B cell (primary cell): ENCODE data around the gene LRBA. TPM values are rescaled to one million over a fixed set of nuclear protein-coding genes. Genes with fewer than 3 reads are reported as not detected.

Source experiments
- ATAC-seq: fragments of 200-7000 bp; cut with Tn5 transposase; one replicate; pipeline ENCODE4 v1.10.0; 2021; ENCODE audit warnings: low read depth, mild to moderate bottlenecking, moderate number of reproducible peaks, moderate library complexity
- CTCF ChIA-PET: fragments of 350-600 bp; sonication (Branson Sonifier 250); formaldehyde crosslinking; loops from one replicate; lab custom pipeline; 2021; ENCODE audit warnings: antibody characterized with exemption, inconsistent platforms; lab: Charles Lee
- POLR2A ChIA-PET: fragments of 350-600 bp; sonication (Branson Sonifier 250); formaldehyde crosslinking; loops from one replicate; lab custom pipeline; 2021; ENCODE audit warnings: antibody characterized with exemption; lab: Charles Lee
- DNase-seq: peaks from one replicate; pipeline ENCODE4 v3.0.0; 2013
- H2AFZ ChIP-seq: 2 replicates; pipeline ENCODE4 v1.6.1; 2012; ENCODE audit warnings: mild to moderate bottlenecking, low read depth, low read length; ENCODE audit not compliant: insufficient read depth, poor library complexity, severe bottlenecking
- H3K27ac ChIP-seq, 2 donors: 1 replicate in 1 of 2; 2 replicates in 1 of 2; pipeline ENCODE4 v1.5.1; 2012 to 2013; ENCODE audit warnings: low read length in 2 of 2, mild to moderate bottlenecking in 2 of 2, moderate library complexity in 1 of 2
- H3K27me3 ChIP-seq, 4 experiments: fragments of 200-600 bp in 1 of 4; sonication (generic) in 1 of 4; replicated peaks in 1 of 4; 1 replicate in 2 of 4; 2 replicates in 2 of 4; pipeline versions ENCODE4 v1.6.1 to v1.7.0; 2013 to 2016; ENCODE audit warnings: low read length in 3 of 4, mild to moderate bottlenecking in 2 of 4, mixed read lengths in 1 of 4, moderate library complexity in 1 of 4; ENCODE audit not compliant: insufficient read depth in 4 of 4, control insufficient read depth in 3 of 4; ENCODE audit errors: control extremely low read depth in 1 of 4
- H3K36me3 ChIP-seq, 2 experiments: replicated peaks in 1 of 2; 1 replicate in 1 of 2; 2 replicates in 1 of 2; pipeline versions ENCODE4 v1.6.1 to v1.7.1; 2013; ENCODE audit warnings: low read length in 1 of 2; ENCODE audit not compliant: insufficient read depth in 2 of 2, control insufficient read depth in 1 of 2; ENCODE audit errors: control extremely low read depth in 1 of 2, extremely low read depth in 1 of 2
- H3K4me1 ChIP-seq, 2 donors: fragments of 200-600 bp in 1 of 2; sonication (generic) in 1 of 2; 1 replicate in 1 of 2; 2 replicates in 1 of 2; pipeline versions ENCODE4 v1.5.1 to v1.6.1; 2013 to 2017; ENCODE audit warnings: low read length in 2 of 2; ENCODE audit not compliant: control insufficient read depth in 2 of 2, insufficient read depth in 2 of 2
- H3K4me2 ChIP-seq: replicated peaks from 2 replicates; pipeline ENCODE3; 2012; ENCODE audit warnings: mild to moderate bottlenecking, low read depth, low read length; ENCODE audit not compliant: poor library complexity, severe bottlenecking
- H3K4me3 ChIP-seq, 5 experiments: fragments of 200-600 bp in 1 of 5; sonication (generic) in 1 of 5; 1 replicate in 3 of 5; 2 replicates in 2 of 5; pipeline versions ENCODE4 v1.5.1 to v1.7.0; 2011 to 2016; ENCODE audit warnings: low read length in 4 of 5, mild to moderate bottlenecking in 4 of 5, low read depth in 2 of 5, control low read depth in 1 of 5, moderate library complexity in 1 of 5; ENCODE audit not compliant: insufficient read depth in 1 of 5; ENCODE audit errors: control extremely low read depth in 1 of 5, extremely low read depth in 1 of 5
- H3K79me2 ChIP-seq: fragments of 200-600 bp; sonication (generic); one replicate; pipeline ENCODE4 v1.6.0; 2016; ENCODE audit warnings: low read length; ENCODE audit not compliant: control insufficient read depth, insufficient read depth
- H3K9ac ChIP-seq: fragments of 200-600 bp; sonication (generic); 2 replicates; pipeline ENCODE4 v1.6.1; 2017; ENCODE audit warnings: mild to moderate bottlenecking, low read length, moderate library complexity
- H3K9me3 ChIP-seq, 3 donors: one replicate each; pipeline versions ENCODE4 v1.6.1 to v1.7.1; 2013; ENCODE audit warnings: low read length in 2 of 3; ENCODE audit not compliant: control insufficient read depth in 2 of 3, insufficient read depth in 1 of 3; ENCODE audit errors: control extremely low read depth in 1 of 3
- H4K20me1 ChIP-seq: 2 replicates; pipeline ENCODE4 v1.6.0; 2012; ENCODE audit warnings: mild to moderate bottlenecking, low read length; ENCODE audit not compliant: insufficient read depth, control insufficient read depth, poor library complexity, severe bottlenecking
- H3K27ac Mint-ChIP-seq: one replicate; pipeline ENCODE4 v1.8.0; 2021; ENCODE audit warnings: mixed read lengths
- H3K27me3 Mint-ChIP-seq: one replicate; pipeline ENCODE4 v1.8.0; 2021; ENCODE audit warnings: mixed read lengths
- H3K4me1 Mint-ChIP-seq: one replicate; pipeline ENCODE4 v1.8.0; 2021; ENCODE audit warnings: mixed read lengths
- H3K4me3 Mint-ChIP-seq: one replicate; pipeline ENCODE4 v1.8.0; 2021; ENCODE audit warnings: mixed read lengths
- H3K9me3 Mint-ChIP-seq: one replicate; pipeline ENCODE4 v1.8.0; 2022; ENCODE audit warnings: mixed read lengths; ENCODE audit not compliant: insufficient read depth
- EZH2 ChIP-seq: IDR thresholded peaks from 2 replicates; pipeline ENCODE4 v1.6.1; 2012; ENCODE audit warnings: borderline replicate concordance, low read depth, mild to moderate bottlenecking, moderate library complexity, low read length; ENCODE audit not compliant: insufficient read depth, poor library complexity, severe bottlenecking
- WGBS: methylation state at CpG from one replicate; pipeline ENCODE4 v1.1.5; 2013; ENCODE audit warnings: missing lambda C conversion rate; ENCODE audit not compliant: insufficient coverage; 5-methylcytosine and 5-hydroxymethylcytosine counted together
- intact Hi-C: fragments of 100-400 bp; cut with micrococcal nuclease; formaldehyde crosslinking; loops from one replicate; pipeline ENCODE4 v1.10.0; 2022
- polyA plus RNA-seq: library from polyadenylated mRNA; depleted of rRNA; stranded (reverse); fragments of >200 nt; gene quantifications from 2 replicates; pipeline ENCODE4 v1.2.3, GENCODE V29; 2012
- total RNA-seq, 2 donors: library from RNA; stranded (reverse); fragments of 120-200 nt in 1 of 2; gene quantifications; 1 replicate in 1 of 2; 2 replicates in 1 of 2; pipeline versions ENCODE4 v1.2.3 to v1.2.4, GENCODE V29; 2013 to 2022
- TF ChIP-seq, protein P1 (sequence below): fragments of 200-600 bp; IDR thresholded peaks from one replicate; pipeline ENCODE4 v1.8.0; 2022; ENCODE audit warnings: antibody characterized with exemption, mild to moderate bottlenecking

The LRBA gene
- total and polyA plus RNA-seq, 2 donors (not counting 1 experiment from before 2014, with no cell fraction given) = 17.5 to 86.7 TPM

DNA sequence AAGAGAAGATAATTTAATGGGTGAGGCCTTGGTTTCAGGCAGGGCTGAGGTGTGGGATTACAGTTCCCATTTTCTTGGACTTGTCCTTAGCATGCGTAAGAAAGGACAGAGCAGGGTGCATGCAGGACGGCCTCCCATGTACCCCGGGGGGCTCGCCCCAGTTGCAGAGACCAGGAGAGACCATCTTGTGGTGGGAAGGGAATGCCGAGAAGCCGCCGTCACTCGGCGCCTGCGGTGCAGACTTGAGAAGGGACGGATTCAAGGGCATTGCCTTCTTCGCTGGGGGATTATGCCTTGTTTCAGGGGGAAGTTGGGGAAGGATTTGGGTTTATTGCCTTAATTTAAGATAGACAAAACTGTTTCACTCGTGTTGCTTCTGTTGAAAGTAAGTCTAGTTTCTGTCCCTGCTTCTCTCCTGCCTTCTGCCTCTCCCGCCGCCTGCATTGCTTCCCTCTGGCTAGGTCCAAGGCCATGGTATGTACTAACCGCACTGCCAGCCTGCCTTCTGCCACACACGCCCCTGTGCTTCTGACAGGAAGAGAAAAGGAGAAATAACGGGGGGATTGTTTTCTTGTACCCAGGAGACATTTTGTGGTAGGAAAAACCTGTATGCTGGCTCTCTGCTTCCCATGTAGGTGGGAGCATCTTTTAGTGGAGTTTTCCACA is 761.0 kb downstream of the LRBA start:
- no peak overlapping the region for H2AFZ ChIP-seq
- H3K4me3 ChIP-seq = no peak overlapping the region
- Mint-ChIP-seq H3K4me3 (no peak overlapping the region), H3K27me3 (no peaks in the 10 kb centered on the region), H3K27ac (no peak overlapping the region), H3K9me3 (no peaks in the 10 kb centered on the region), H3K4me1 (no peaks in the 10 kb centered on the region)
- H3K4me2 ChIP-seq = no peak overlapping the region
- WGBS = 82% methylated on average over 16 of the region's 18 CpGs
- DNase-seq (no peak), ATAC-seq (no peak)
- H3K27me3 ChIP-seq = no peaks in the 10 kb centered on the region
- no peaks in the 10 kb centered on the region for H3K79me2 ChIP-seq
- no peaks in the 10 kb centered on the region for H3K9me3 ChIP-seq
- no peak overlapping the region for H3K27ac ChIP-seq
- TF ChIP-seq EZH2 = no peak
- TF ChIP-seq, protein P1, sequence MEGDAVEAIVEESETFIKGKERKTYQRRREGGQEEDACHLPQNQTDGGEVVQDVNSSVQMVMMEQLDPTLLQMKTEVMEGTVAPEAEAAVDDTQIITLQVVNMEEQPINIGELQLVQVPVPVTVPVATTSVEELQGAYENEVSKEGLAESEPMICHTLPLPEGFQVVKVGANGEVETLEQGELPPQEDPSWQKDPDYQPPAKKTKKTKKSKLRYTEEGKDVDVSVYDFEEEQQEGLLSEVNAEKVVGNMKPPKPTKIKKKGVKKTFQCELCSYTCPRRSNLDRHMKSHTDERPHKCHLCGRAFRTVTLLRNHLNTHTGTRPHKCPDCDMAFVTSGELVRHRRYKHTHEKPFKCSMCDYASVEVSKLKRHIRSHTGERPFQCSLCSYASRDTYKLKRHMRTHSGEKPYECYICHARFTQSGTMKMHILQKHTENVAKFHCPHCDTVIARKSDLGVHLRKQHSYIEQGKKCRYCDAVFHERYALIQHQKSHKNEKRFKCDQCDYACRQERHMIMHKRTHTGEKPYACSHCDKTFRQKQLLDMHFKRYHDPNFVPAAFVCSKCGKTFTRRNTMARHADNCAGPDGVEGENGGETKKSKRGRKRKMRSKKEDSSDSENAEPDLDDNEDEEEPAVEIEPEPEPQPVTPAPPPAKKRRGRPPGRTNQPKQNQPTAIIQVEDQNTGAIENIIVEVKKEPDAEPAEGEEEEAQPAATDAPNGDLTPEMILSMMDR = no peak
- no peaks in the 10 kb centered on the region for H3K36me3 ChIP-seq
- POLR2A ChIA-PET = no interaction called here
- H4K20me1 ChIP-seq = no peaks in the 10 kb centered on the region
- intact Hi-C loops = no loop called here
- CTCF ChIA-PET = interaction anchor here (0.6 kb wide), 1 partner anchor 829 kb away, joined by 6 read pairs; no protein-coding TSS in a partner anchor
- no peaks in the 10 kb centered on the region for H3K4me1 ChIP-seq
- no peak overlapping the region for H3K9ac ChIP-seq

DNA sequence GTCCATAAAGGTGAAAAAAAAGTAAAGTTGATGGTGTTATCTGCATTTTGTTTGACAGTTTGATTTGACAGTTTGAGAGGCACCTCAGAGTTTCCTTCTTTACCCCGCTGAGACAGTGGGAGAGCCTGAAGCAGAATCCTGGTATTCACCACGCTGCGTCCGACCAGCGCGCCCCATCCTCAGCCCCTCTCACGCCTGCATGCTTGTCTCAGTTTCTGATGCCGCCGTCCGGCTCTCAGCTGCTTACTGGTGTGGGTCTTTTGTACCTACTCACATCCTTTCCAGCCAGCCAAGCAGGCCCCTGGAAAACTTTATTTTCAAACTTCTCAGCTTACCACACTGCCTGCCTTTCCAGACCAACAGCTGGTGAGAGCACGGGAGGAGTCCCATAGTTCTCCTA is 761.7 kb downstream of the LRBA start:
- H3K27me3 ChIP-seq = no peaks in the 10 kb centered on the region
- ATAC-seq (no peak), DNase-seq (no peak)
- TF ChIP-seq, protein P1 = no peak
- TF ChIP-seq EZH2 = no peak
- intact Hi-C loops = no loop called here
- no peaks in the 10 kb centered on the region for H3K27me3 Mint-ChIP-seq
- POLR2A ChIA-PET = no interaction called here
- CTCF ChIA-PET = interaction anchor here (0.6 kb wide), 1 partner anchor 830 kb away, joined by 6 read pairs; no protein-coding TSS in a partner anchor
- WGBS = 93% methylated on average over 11 of the region's 11 CpGs
- H3K4me1 ChIP-seq = no peaks in the 10 kb centered on the region
- no peak overlapping the region for H3K4me3 Mint-ChIP-seq
- H3K9me3 Mint-ChIP-seq = no peaks in the 10 kb centered on the region
- H3K27ac Mint-ChIP-seq = no peak overlapping the region
- H3K4me2 ChIP-seq = no peak overlapping the region
- no peaks in the 10 kb centered on the region for H3K9me3 ChIP-seq
- H3K4me3 ChIP-seq = no peak overlapping the region
- no peaks in the 10 kb centered on the region for H4K20me1 ChIP-seq
- no peaks in the 10 kb centered on the region for H3K36me3 ChIP-seq
- no peak overlapping the region for H3K9ac ChIP-seq
- H3K79me2 ChIP-seq = no peaks in the 10 kb centered on the region
- no peaks in the 10 kb centered on the region for H3K4me1 Mint-ChIP-seq
- H3K27ac ChIP-seq = no peak overlapping the region
- no peak overlapping the region for H2AFZ ChIP-seq
